H9 (cell line): ENCODE measurements around the gene COL23A1. TPM values are rescaled to one million over a fixed set of nuclear protein-coding genes. Genes with fewer than 3 reads are reported as not detected.

Experiments
- DNase-seq: peaks from one replicate; pipeline ENCODE4 v3.0.0-alpha.2; 2017
- H2AFZ ChIP-seq: one replicate; pipeline ENCODE4 v1.6.1; 2013; ENCODE audit warnings: mild to moderate bottlenecking, low read length, control low read depth, moderate library complexity
- H2AK5ac ChIP-seq: 2 replicates; pipeline ENCODE4 v1.6.1; 2013; ENCODE audit warnings: low read length, control low read depth, mixed read lengths; ENCODE audit not compliant: insufficient read length
- H2BK120ac ChIP-seq: one replicate; pipeline ENCODE4 v1.6.1; 2013; ENCODE audit warnings: low read depth, mild to moderate bottlenecking, low read length, control low read depth, inconsistent platforms; ENCODE audit not compliant: poor library complexity, severe bottlenecking
- H2BK12ac ChIP-seq: 2 replicates; pipeline ENCODE4 v1.6.1; 2013; ENCODE audit warnings: low read length, control low read depth, mixed read lengths, low read depth; ENCODE audit not compliant: insufficient read length
- H2BK15ac ChIP-seq: 2 replicates; pipeline ENCODE4 v1.6.1; 2013; ENCODE audit warnings: low read depth, low read length, control low read depth
- H2BK20ac ChIP-seq: one replicate; pipeline ENCODE4 v1.6.1; 2013; ENCODE audit warnings: low read depth, mild to moderate bottlenecking, low read length, control low read depth, inconsistent platforms; ENCODE audit not compliant: poor library complexity, severe bottlenecking
- H2BK5ac ChIP-seq: 2 replicates; pipeline ENCODE4 v1.6.1; 2013; ENCODE audit warnings: low read length, control low read depth, mixed read lengths; ENCODE audit not compliant: insufficient read length
- H3K14ac ChIP-seq: 2 replicates; pipeline ENCODE4 v1.6.1; 2013; ENCODE audit warnings: low read length, control low read depth; ENCODE audit not compliant: insufficient read depth
- H3K18ac ChIP-seq: 2 replicates; pipeline ENCODE4 v1.6.1; 2013; ENCODE audit warnings: low read depth, mild to moderate bottlenecking, mixed read lengths, low read length, control low read depth; ENCODE audit not compliant: insufficient read length
- H3K23ac ChIP-seq: 2 replicates; pipeline ENCODE4 v1.6.1; 2013; ENCODE audit warnings: low read length, control low read depth, mixed read lengths, low read depth; ENCODE audit not compliant: insufficient read length
- H3K23me2 ChIP-seq: 2 replicates; pipeline ENCODE4 v1.6.1; 2013; ENCODE audit warnings: low read depth, mild to moderate bottlenecking, mixed read lengths, low read length, control low read depth; ENCODE audit not compliant: insufficient read length, poor library complexity, severe bottlenecking
- H3K27ac ChIP-seq: 2 replicates; pipeline ENCODE4 v1.5.1; 2013; ENCODE audit warnings: low read length, control low read depth, mixed read lengths, low read depth; ENCODE audit not compliant: insufficient read length
- H3K27me3 ChIP-seq: 2 replicates; pipeline ENCODE4 v1.6.1; 2013; ENCODE audit warnings: low read length, control low read depth, inconsistent platforms; ENCODE audit not compliant: insufficient read depth
- H3K4ac ChIP-seq: 2 replicates; pipeline ENCODE4 v1.6.1; 2013; ENCODE audit warnings: low read depth, mild to moderate bottlenecking, control low read depth, inconsistent platforms, low read length, moderate library complexity
- H3K4me1 ChIP-seq: 2 replicates; pipeline ENCODE4 v1.6.1; 2013; ENCODE audit warnings: low read length, control low read depth, inconsistent platforms; ENCODE audit not compliant: insufficient read depth
- H3K4me2 ChIP-seq: 2 replicates; pipeline ENCODE4 v1.6.1; 2013; ENCODE audit warnings: low read length, control low read depth, mixed read lengths; ENCODE audit not compliant: insufficient read length, insufficient read depth
- H3K56ac ChIP-seq: 2 replicates; pipeline ENCODE4 v1.6.1; 2013; ENCODE audit warnings: low read depth, mild to moderate bottlenecking, mixed read lengths, low read length, control low read depth; ENCODE audit not compliant: insufficient read length
- H3K79me1 ChIP-seq: 2 replicates; pipeline ENCODE4 v1.6.1; 2013; ENCODE audit warnings: low read depth, mild to moderate bottlenecking, moderate library complexity, low read length, control low read depth, inconsistent platforms; ENCODE audit not compliant: insufficient read depth, poor library complexity, severe bottlenecking
- H3K79me2 ChIP-seq: 2 replicates; pipeline ENCODE4 v1.6.1; 2013; ENCODE audit warnings: low read length, control low read depth, inconsistent platforms; ENCODE audit not compliant: insufficient read depth
- H3K9ac ChIP-seq: 2 replicates; pipeline ENCODE4 v1.6.1; 2013; ENCODE audit warnings: low read length, control low read depth, mixed read lengths; ENCODE audit not compliant: insufficient read length; ENCODE audit errors: extremely low read depth
- H3K9me3 ChIP-seq: one replicate; pipeline ENCODE4 v1.6.1; 2013; ENCODE audit warnings: low read depth, low read length, inconsistent platforms; ENCODE audit not compliant: control insufficient read depth
- H3T11ph ChIP-seq: one replicate; pipeline ENCODE4 v1.6.1; 2013; ENCODE audit warnings: mild to moderate bottlenecking, low read length, control low read depth, inconsistent platforms
- H4K20me1 ChIP-seq: one replicate; pipeline ENCODE4 v1.6.1; 2013; ENCODE audit not compliant: control insufficient read depth, insufficient read length, insufficient read depth
- H4K5ac ChIP-seq: 2 replicates; pipeline ENCODE4 v1.6.1; 2013; ENCODE audit warnings: low read depth, mild to moderate bottlenecking, mixed read lengths, low read length, control low read depth; ENCODE audit not compliant: insufficient read length
- H4K8ac ChIP-seq: replicated peaks from 2 replicates; pipeline ENCODE4 v1.6.1; 2013; ENCODE audit warnings: low read length, control low read depth, mixed read lengths, low read depth; ENCODE audit not compliant: insufficient read length
- H4K91ac ChIP-seq: 2 replicates; pipeline ENCODE4 v1.6.1; 2013; ENCODE audit warnings: low read depth, mild to moderate bottlenecking, moderate library complexity, mixed read lengths, low read length, control low read depth; ENCODE audit not compliant: insufficient read length
- H3K27ac Mint-ChIP-seq, 3 experiments: 2 replicates in 2 of 3; 3 replicates in 1 of 3; pipeline ENCODE4 v1.8.0; 2020 to 2021; ENCODE audit warnings: mixed read lengths in 3 of 3, mild to moderate bottlenecking in 1 of 3, moderate library complexity in 1 of 3
- H3K27me3 Mint-ChIP-seq: 2 replicates; pipeline ENCODE4 v1.8.0; 2021; ENCODE audit warnings: low read depth, mild to moderate bottlenecking, moderate library complexity, mixed read lengths
- H3K36me3 Mint-ChIP-seq, 3 experiments: 2 replicates in 2 of 3; 3 replicates in 1 of 3; pipeline ENCODE4 v1.8.0; 2020 to 2021; ENCODE audit warnings: low read depth in 3 of 3, mixed read lengths in 3 of 3; ENCODE audit not compliant: insufficient read depth in 1 of 3
- H3K4me1 Mint-ChIP-seq, 2 experiments: 2 replicates each; pipeline ENCODE4 v1.8.0; 2020; ENCODE audit warnings: mixed read lengths in 2 of 2
- H3K4me3 Mint-ChIP-seq, 2 experiments: 2 replicates in 1 of 2; 3 replicates in 1 of 2; pipeline ENCODE4 v1.8.0; 2020 to 2021; ENCODE audit warnings: mild to moderate bottlenecking in 2 of 2, mixed read lengths in 2 of 2, moderate library complexity in 1 of 2
- H3K9me3 Mint-ChIP-seq, 2 experiments: 2 replicates in 1 of 2; 3 replicates in 1 of 2; pipeline ENCODE4 v1.8.0; 2020; ENCODE audit warnings: mild to moderate bottlenecking in 2 of 2, mixed read lengths in 2 of 2, moderate library complexity in 1 of 2
- WGBS: extraction: QIAGEN DNeasy Blood & Tissue Kit; methylation state at CpG from one replicate; pipeline ENCODE4 v1.1.7; 2013; ENCODE audit warnings: missing lambda C conversion rate, low lambda C conversion rate, mixed read lengths; ENCODE audit not compliant: insufficient read length; ENCODE audit errors: extremely low coverage; 5-methylcytosine and 5-hydroxymethylcytosine counted together
- total RNA-seq: library from RNA; stranded (reverse); gene quantifications from 2 replicates; pipeline ENCODE4 v1.2.1, GENCODE V29; 2021
- TF ChIP-seq, protein P1 (sequence below): fragments of 200-600 bp; sonication (generic); conservative IDR thresholded peaks from 3 replicates; pipeline ENCODE4 v1.8.0; 2021; ENCODE audit warnings: antibody characterized with exemption, mild to moderate bottlenecking

Gene COL23A1
- total RNA-seq, 1 experiment from 2014 or later = 2.6 TPM

DNA sequence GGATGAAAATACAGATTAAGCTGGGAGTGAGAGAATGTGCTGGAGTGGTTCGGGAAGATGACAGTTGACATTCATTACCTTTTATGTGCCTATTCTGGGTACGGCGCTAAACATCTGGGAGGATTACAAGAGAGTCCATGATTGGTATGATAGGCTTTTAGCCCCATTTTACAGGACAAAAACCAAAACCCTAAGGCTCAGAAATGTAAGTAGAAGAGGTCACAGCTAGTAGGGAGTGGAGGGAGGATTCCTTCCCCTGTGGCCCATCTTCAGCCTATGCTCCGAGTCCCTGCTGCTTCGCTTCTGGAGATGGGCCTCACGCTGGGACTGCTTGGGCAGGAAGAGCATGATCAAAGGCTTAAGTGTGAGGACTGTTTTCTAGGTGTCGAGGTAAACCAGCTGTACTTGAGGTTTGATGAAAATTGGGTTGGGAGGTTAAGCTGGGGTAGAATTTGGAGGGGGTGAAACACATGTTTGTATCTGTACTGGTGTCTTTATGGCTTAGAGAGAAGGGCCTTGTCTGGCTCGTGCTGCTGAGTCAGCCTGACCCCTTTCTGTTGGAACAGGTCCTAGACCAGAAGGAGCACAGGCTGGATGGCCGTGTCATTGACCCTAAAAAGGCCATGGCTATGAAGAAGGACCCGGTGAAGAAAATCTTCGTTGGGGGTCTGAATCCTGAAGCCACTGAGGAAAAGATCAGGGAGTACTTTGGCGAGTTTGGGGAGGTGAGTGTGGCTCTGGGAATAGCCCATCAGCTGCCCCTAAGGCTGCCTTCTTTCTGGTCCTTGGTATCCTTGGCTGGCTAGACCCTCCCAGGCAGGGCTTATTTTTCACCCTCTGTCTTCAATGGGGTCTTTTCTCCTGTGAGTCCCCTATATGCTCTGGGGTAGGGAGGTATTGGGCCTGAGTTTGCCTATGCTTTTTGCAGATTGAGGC, 383.8 kb downstream of the COL23A1 start:
- Mint-ChIP-seq H3K4me1 (peaks cover 14 to 34% of the 10 kb centered on the region in 2 experiments), H3K9me3 (peaks cover 2% of the 10 kb centered on the region in 2 experiments; a peak in 3 of 5 replicates), H3K27ac (peak overlapping the region; percentile 31 to 96 (median 77); a peak in 6 of 7 replicates), H3K36me3 (peaks cover 57 to 65% (median 62%) of the 10 kb centered on the region in 3 experiments), H3K4me3 (peak overlapping the region; percentile 75 to 86), H3K27me3 (peaks cover 22% of the 10 kb centered on the region)
- H3K56ac ChIP-seq = no peak overlapping the region
- no peak overlapping the region for H2AK5ac ChIP-seq
- H4K5ac ChIP-seq = no peak overlapping the region
- no peak overlapping the region for H3K4ac ChIP-seq
- DNase-seq = no peak
- H3K23me2 ChIP-seq = peaks cover 10% of the 10 kb centered on the region
- H3K23ac ChIP-seq = no peak overlapping the region
- no peak overlapping the region for H2BK15ac ChIP-seq
- no peaks in the 10 kb centered on the region for H3K27me3 ChIP-seq
- no peak overlapping the region for H3T11ph ChIP-seq
- H3K4me1 ChIP-seq = no peaks in the 10 kb centered on the region; the same call in 1 of the 2 replicates
- H2BK120ac ChIP-seq = no peak overlapping the region
- no peak overlapping the region for H4K91ac ChIP-seq
- no peak overlapping the region for H2BK12ac ChIP-seq
- H2BK5ac ChIP-seq = no peak overlapping the region
- no peak overlapping the region for H3K18ac ChIP-seq
- peaks cover 9% of the 10 kb centered on the region for H3K79me1 ChIP-seq
- peak overlapping the region; percentile 99 for H3K4me2 ChIP-seq
- TF ChIP-seq, protein P1, sequence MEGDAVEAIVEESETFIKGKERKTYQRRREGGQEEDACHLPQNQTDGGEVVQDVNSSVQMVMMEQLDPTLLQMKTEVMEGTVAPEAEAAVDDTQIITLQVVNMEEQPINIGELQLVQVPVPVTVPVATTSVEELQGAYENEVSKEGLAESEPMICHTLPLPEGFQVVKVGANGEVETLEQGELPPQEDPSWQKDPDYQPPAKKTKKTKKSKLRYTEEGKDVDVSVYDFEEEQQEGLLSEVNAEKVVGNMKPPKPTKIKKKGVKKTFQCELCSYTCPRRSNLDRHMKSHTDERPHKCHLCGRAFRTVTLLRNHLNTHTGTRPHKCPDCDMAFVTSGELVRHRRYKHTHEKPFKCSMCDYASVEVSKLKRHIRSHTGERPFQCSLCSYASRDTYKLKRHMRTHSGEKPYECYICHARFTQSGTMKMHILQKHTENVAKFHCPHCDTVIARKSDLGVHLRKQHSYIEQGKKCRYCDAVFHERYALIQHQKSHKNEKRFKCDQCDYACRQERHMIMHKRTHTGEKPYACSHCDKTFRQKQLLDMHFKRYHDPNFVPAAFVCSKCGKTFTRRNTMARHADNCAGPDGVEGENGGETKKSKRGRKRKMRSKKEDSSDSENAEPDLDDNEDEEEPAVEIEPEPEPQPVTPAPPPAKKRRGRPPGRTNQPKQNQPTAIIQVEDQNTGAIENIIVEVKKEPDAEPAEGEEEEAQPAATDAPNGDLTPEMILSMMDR = no peak
- H2AFZ ChIP-seq = no peak overlapping the region
- peak overlapping the region; percentile 99 for H3K9ac ChIP-seq
- peaks cover 23% of the 10 kb centered on the region for H3K79me2 ChIP-seq
- no peak overlapping the region for H3K27ac ChIP-seq
- H3K9me3 ChIP-seq = no peaks in the 10 kb centered on the region
- no CpG with 5 or more reads among the region's 12 CpGs for WGBS
- no peak overlapping the region for H3K14ac ChIP-seq
- H4K20me1 ChIP-seq = peaks cover 2% of the 10 kb centered on the region
- no peak overlapping the region for H4K8ac ChIP-seq
- H2BK20ac ChIP-seq = no peak overlapping the region
